Erythroblast (primary cell): Measurements from ENCODE around the gene WASF1.

ENCODE experiments used
- GATA1 ChIP-seq: IDR thresholded peaks from 2 replicates; pipeline ENCODE4 v1.6.1; 2011; ENCODE audit warnings: low read depth, mild to moderate bottlenecking, control low read depth, low read length, moderate library complexity
- POLR2A ChIP-seq: IDR thresholded peaks from 2 replicates; pipeline ENCODE4 v1.6.1; 2011; ENCODE audit warnings: mild to moderate bottlenecking, low read length

DNA sequence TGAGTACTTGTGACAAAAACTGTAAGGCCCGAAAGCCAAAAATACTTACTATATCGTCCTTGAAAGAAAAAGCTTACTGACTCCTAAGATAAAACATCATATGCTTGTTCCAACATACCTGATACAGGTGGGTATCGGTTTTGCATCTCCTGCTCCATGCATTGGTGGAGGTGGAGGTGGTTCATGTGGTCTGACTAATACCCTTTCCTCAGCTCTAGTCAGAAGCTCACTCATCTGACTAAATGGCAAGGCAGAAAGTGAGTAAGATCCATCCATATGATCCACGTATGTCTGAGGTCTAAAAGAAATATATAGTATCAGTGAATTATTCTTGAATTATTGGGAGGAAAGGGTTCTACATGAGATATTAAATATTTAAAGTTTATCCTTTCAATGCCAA is 76.2 kb downstream of the WASF1 start:
- TF ChIP-seq POLR2A (no peak), GATA1 (no peak)
